ENCODE data around the gene LRIG2.

The LRIG2 gene

DNA sequence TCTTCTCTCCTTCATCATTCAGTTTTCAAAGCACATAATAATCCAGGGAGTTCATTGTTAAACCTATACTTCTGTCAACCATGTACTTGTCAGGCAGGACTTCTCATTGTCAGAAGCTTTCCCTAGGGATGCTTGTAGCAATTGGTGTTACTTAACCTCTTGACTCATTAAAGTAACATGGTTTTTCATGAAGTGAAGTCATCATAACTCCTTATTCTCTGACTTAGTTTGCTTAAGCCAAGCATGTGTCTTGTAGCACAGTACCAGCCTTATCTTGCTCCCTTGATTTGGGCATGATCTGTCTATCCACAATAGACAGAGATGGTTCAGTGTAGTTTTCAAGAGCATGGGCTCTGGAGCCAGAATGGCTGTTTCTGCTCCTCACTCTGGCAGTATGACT is 45.3 kb downstream of the LRIG2 start:
- H3K27me3 ChIP-seq: no peaks in the 10 kb centered on the region
- no peaks in the 10 kb centered on the region for H3K4me1 ChIP-seq
- H3K9me3 ChIP-seq: no peaks in the 10 kb centered on the region
- DNase-seq: no peak
- H3K4me3 ChIP-seq (ENCODE audit: low read depth, low read length): no peak overlapping the region
- peaks cover 88% of the 10 kb centered on the region for H3K36me3 ChIP-seq
- TF ChIP-seq, protein P1, sequence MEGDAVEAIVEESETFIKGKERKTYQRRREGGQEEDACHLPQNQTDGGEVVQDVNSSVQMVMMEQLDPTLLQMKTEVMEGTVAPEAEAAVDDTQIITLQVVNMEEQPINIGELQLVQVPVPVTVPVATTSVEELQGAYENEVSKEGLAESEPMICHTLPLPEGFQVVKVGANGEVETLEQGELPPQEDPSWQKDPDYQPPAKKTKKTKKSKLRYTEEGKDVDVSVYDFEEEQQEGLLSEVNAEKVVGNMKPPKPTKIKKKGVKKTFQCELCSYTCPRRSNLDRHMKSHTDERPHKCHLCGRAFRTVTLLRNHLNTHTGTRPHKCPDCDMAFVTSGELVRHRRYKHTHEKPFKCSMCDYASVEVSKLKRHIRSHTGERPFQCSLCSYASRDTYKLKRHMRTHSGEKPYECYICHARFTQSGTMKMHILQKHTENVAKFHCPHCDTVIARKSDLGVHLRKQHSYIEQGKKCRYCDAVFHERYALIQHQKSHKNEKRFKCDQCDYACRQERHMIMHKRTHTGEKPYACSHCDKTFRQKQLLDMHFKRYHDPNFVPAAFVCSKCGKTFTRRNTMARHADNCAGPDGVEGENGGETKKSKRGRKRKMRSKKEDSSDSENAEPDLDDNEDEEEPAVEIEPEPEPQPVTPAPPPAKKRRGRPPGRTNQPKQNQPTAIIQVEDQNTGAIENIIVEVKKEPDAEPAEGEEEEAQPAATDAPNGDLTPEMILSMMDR (IDR thresholded peaks at IDR 0.05; ENCODE audit: low read depth, low read length): no peak

DNA sequence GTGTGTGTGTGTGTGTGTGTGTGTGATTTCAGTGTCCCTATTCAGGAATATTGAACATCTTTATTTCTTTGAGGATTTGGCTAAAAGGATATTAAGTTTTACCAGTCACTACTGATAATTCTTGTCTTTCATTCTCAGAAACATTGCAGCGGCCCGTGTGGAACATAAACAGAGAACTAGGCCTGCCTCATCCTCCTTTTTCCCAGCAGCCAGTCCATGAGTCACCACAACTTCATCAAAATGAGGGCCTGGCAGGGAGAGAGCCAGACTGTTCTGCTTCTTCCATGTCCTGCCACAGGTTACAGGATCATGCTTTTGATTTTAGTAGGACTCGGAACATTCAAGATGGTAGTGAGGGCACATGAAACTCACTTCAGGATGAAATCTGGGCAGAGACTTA is 50.7 kb downstream of the LRIG2 start:
- no peak for DNase-seq
- peaks cover 68% of the 10 kb centered on the region for H3K36me3 ChIP-seq
- H3K4me3 ChIP-seq (ENCODE audit: low read depth, low read length): no peak overlapping the region
- no peaks in the 10 kb centered on the region for H3K9me3 ChIP-seq
- no peaks in the 10 kb centered on the region for H3K27me3 ChIP-seq
- H3K4me1 ChIP-seq: no peaks in the 10 kb centered on the region
- TF ChIP-seq, protein P1 (IDR thresholded peaks at IDR 0.05; ENCODE audit: low read depth, low read length): no peak

DNA sequence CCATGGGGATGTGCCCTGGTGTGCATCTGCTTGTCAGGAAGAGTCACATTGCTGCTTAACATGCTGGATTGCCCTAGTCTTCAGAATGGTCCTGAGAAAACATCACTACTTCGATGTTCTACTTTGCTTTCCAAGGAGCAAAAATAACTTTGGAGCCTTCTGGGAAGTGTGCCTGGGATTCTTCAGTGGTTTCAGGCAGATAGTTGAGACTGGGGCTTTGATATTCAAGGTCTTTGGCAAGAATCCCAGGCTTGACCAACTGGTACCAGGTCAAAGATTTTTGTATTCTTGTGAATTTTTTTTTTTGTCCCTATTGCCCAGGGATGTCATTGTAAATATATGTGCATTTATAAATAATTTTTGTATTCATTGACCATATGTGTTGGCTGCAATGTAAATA is 51.4 kb downstream of the LRIG2 start:
- H3K36me3 ChIP-seq: peaks cover 62% of the 10 kb centered on the region
- no peaks in the 10 kb centered on the region for H3K9me3 ChIP-seq
- DNase-seq: no peak
- no peaks in the 10 kb centered on the region for H3K4me1 ChIP-seq
- TF ChIP-seq, protein P1 (IDR thresholded peaks at IDR 0.05; ENCODE audit: low read depth, low read length): no peak
- no peak overlapping the region for H3K4me3 ChIP-seq (ENCODE audit: low read depth, low read length)
- H3K27me3 ChIP-seq: no peaks in the 10 kb centered on the region

DNA sequence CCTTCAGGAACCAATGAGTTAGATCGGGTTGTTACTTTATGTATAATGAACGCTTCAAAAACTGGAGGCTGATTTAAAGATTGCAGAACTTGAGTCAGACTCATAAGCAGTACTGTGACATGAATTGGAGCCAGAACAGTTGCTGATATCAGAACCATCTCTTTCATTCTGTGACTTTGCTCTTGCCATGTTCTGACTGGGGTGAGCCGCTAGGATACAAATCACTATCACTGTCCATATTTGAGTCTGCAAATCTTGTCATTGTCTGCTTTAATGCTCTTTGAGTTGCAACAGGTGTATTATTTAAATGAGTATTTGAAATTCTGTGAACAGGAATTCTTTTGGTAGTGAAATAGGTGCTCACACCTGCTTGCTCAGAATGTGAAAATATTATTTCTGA is 52.5 kb downstream of the LRIG2 start:
- no peak overlapping the region for H3K4me3 ChIP-seq (ENCODE audit: low read depth, low read length)
- no peaks in the 10 kb centered on the region for H3K27me3 ChIP-seq
- TF ChIP-seq, protein P1 (IDR thresholded peaks at IDR 0.05; ENCODE audit: low read depth, low read length): no peak
- DNase-seq: no peak
- no peaks in the 10 kb centered on the region for H3K4me1 ChIP-seq
- H3K9me3 ChIP-seq: no peaks in the 10 kb centered on the region
- H3K36me3 ChIP-seq: peaks cover 54% of the 10 kb centered on the region

DNA sequence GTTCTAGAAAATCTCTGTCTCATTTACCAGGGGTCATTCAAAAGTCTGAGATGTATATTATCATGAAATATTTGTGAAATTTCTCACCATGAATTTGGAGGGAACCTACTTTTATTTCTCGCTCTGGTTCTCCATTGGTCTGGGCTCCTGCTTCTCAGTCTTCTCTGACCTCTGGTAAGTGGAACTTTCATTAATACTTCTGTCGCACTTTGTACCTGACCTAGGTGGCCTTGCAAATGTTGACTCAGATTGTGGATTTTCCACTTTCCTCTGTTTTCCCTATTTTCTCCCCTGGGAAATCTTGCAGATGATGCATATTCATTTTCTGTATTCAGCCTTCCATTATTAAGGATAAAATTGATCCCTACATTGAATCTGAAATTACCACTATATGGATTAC is 53.2 kb downstream of the LRIG2 start:
- H3K9me3 ChIP-seq: no peaks in the 10 kb centered on the region

DNA sequence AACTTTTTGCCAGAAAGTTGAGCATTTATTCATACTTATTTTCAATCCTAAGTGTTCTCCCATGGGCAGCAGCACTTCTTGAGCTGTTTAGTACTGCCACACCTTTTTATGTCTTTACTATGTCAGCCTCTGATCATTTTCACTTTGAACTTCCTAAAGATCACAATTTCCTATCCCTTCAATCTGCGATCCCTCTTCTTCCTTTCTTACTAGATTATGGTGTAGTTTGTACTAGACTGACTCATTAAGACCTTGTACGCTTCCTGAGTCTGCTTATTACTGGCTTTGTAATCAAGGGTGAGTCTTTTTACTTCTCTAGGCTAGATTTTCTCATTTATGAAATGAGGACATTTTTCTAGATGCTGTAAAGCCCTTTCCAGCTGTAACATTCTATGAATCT is 55.1 kb downstream of the LRIG2 start:
- Histone ChIP-seq H3K4me3 (ENCODE audit: low read depth, low read length) (no peak overlapping the region), H3K9me3 (no peaks in the 10 kb centered on the region), H3K4me1 (no peaks in the 10 kb centered on the region), H3K27me3 (no peaks in the 10 kb centered on the region), H3K36me3 (peaks cover 31% of the 10 kb centered on the region)
- TF ChIP-seq, protein P1 (IDR thresholded peaks at IDR 0.05; ENCODE audit: low read depth, low read length): no peak
- no peak for DNase-seq

More for the DNA sequence above, 53.2 kb downstream of the LRIG2 start:
- H3K4me3 ChIP-seq (ENCODE audit: low read depth, low read length): no peak overlapping the region
- no peak for DNase-seq
- TF ChIP-seq, protein P1 (IDR thresholded peaks at IDR 0.05; ENCODE audit: low read depth, low read length): no peak
- peaks cover 47% of the 10 kb centered on the region for H3K36me3 ChIP-seq
- no peaks in the 10 kb centered on the region for H3K4me1 ChIP-seq
- no peaks in the 10 kb centered on the region for H3K27me3 ChIP-seq
